SK-N-MC (cell line): ENCODE measurements around the gene ZCCHC7.
"Not testable (repeated sequence)": the region's sequence is repeated elsewhere in the genome, so short reads cannot be mapped to it uniquely, and the experiment has no call there.

ENCODE experiments used
- EZH2 ChIP-seq: fragments of 200-600 bp; sonication (generic); IDR thresholded peaks from one replicate; pipeline ENCODE4 v1.6.1; 2017; ENCODE audit warnings: antibody characterized with exemption
- FOXP2 ChIP-seq: optimal IDR thresholded peaks from 2 replicates; pipeline ENCODE3; 2011; ENCODE audit warnings: mild to moderate bottlenecking, moderate library complexity; ENCODE audit not compliant: insufficient read depth; ENCODE audit errors: extremely low read length, control extremely low read depth
- POLR2AphosphoS5 ChIP-seq: IDR thresholded peaks from 2 replicates; pipeline ENCODE4 v1.6.1; 2012; ENCODE audit warnings: mild to moderate bottlenecking, low read depth, low read length, borderline replicate concordance

- TF ChIP-seq POLR2AphosphoS5, EZH2, FOXP2: not testable (repeated sequence)
These were observed 182.9 kb downstream of the ZCCHC7 start for GRCh38 chr9:37303272-37303671.
